ENCODE measurements around the gene PHACTR1.
A peak's percentile ranks its signal among the peaks of the same experiment; 100 is the strongest.
"Not testable (repeated sequence)": the region's sequence is repeated elsewhere in the genome, so short reads cannot be mapped to it uniquely, and the experiment has no call there.

Gene PHACTR1

GRCh38 chr6:13220266-13220665, 503.7 kb downstream of the PHACTR1 start:
- DNase-seq = no peak

- DNase-seq = no peak
These were observed 505.5 kb downstream of the PHACTR1 start for GRCh38 chr6:13222048-13222447.

- no peak for DNase-seq
These were observed 509.5 kb downstream of the PHACTR1 start for GRCh38 chr6:13226071-13226470.

GRCh38 chr6:13228264-13229204, 512.0 kb downstream of the PHACTR1 start:
- DNase-seq = no peak

- peak; percentile 26 for DNase-seq
These were observed 512.9 kb downstream of the PHACTR1 start for GRCh38 chr6:13229205-13230085.

GRCh38 chr6:13233106-13233505, 516.5 kb downstream of the PHACTR1 start:
- no peak for DNase-seq

- DNase-seq = no peak
These were observed 517.6 kb downstream of the PHACTR1 start for GRCh38 chr6:13234130-13234529.

GRCh38 chr6:13235339-13235738, 518.8 kb downstream of the PHACTR1 start:
- no peak for DNase-seq

- no peak for DNase-seq
These were observed 520.8 kb downstream of the PHACTR1 start for GRCh38 chr6:13237318-13237717.

- DNase-seq = no peak
These were observed 521.5 kb downstream of the PHACTR1 start for GRCh38 chr6:13238017-13238416.

GRCh38 chr6:13238640-13239216, 522.2 kb downstream of the PHACTR1 start:
- DNase-seq = no peak

- no peak for DNase-seq
These were observed 523.2 kb downstream of the PHACTR1 start for GRCh38 chr6:13239530-13240455.

- DNase-seq = no peak
These were observed 524.8 kb downstream of the PHACTR1 start for GRCh38 chr6:13241364-13241763.

GRCh38 chr6:13242178-13242577, 525.6 kb downstream of the PHACTR1 start:
- no peak for DNase-seq

- no peak for DNase-seq
These were observed 526.0 kb downstream of the PHACTR1 start for GRCh38 chr6:13242590-13242989.

- no peak for DNase-seq
These were observed 526.5 kb downstream of the PHACTR1 start for GRCh38 chr6:13243033-13243432.

- not testable (repeated sequence) for DNase-seq
These were observed 527.2 kb downstream of the PHACTR1 start for GRCh38 chr6:13243745-13244144.

- no peak for DNase-seq
These were observed 531.1 kb downstream of the PHACTR1 start for GRCh38 chr6:13247627-13248026.

GRCh38 chr6:13248053-13248452, 531.5 kb downstream of the PHACTR1 start:
- DNase-seq = no peak

GRCh38 chr6:13248584-13248985, 532.0 kb downstream of the PHACTR1 start:
- no peak for DNase-seq

GRCh38 chr6:13248994-13249393, 532.4 kb downstream of the PHACTR1 start:
- DNase-seq = no peak

- no peak for DNase-seq
These were observed 533.2 kb downstream of the PHACTR1 start for GRCh38 chr6:13249817-13250216.

Measured in CD4-positive, alpha-beta T cell treated with Interleukin-21 for 1 hour (primary cell).